HG03039 (cell line): ENCODE results near the gene SUPT5H.

Experiments used
- ATAC-seq: cut with Tn5 transposase; IDR thresholded peaks from one replicate; pipeline ENCODE4 v1.9.1; 2021; ENCODE audit warnings: mild to moderate bottlenecking, moderate library complexity; ENCODE audit not compliant: unreplicated experiment

The SUPT5H gene

DNA sequence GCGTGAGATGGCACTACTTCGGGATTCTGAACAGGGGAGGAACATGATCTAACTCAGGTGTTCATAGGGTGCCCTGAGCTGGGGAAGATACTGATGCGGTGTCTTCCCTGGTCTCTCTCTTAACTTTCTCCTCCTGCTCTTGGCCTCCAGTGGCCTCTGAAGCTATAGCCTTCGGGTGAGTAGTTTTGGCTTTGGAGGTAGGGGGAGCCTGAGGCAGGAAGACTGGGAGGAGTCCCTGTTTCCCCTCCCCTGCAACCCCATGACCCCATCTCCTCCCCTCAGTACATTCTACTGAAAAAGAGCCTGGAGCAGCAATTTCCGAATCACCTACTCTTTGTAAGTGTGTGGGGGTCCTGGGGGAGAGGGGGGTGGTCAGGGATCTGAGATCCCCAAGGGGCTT is 73.1 kb downstream of the SUPT5H start:
- no peak for ATAC-seq

- ATAC-seq = no peak
Observed at GRCh38 chr19:39518975-39519374, 73.6 kb downstream of the SUPT5H start.

- no peak for ATAC-seq
Observed at GRCh38 chr19:39520541-39521484, 75.4 kb downstream of the SUPT5H start.

DNA sequence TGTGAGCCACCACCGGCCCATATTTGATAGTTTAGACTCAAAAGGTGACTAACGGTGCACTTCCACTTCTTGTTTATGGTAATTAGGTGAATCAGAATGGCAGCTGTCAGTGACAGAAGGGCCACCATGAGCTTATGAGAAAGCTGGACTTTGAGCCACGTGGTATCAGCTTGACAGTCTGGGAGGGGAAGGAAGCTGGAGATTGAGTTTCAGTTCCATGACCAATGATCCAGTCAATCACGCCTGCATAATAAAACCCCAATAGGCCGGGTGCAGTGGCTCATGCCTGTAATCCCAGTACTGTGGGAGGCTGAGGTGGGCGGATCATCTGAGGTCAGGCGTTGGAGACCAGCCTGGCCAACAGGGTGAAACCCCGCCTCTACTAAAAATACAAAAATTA is 79.1 kb downstream of the SUPT5H start:
- ATAC-seq = no peak

GRCh38 chr19:39525205-39525604 is 79.8 kb downstream of the SUPT5H start:
- ATAC-seq = no peak
